Measurements from ENCODE around the gene OR10T2.

GRCh38 chr1:158445376-158445775, 46.1 kb upstream of the OR10T2 start:
- no peak for TF ChIP-seq CTCF (IDR thresholded peaks at IDR 0.05; ENCODE audit: poor library complexity)
- TF ChIP-seq EZH2 (IDR thresholded peaks at IDR 0.05; ENCODE audit: borderline replicate concordance): no peak

Measured in hepatocyte (in vitro differentiated cells).